SIG-M5 treated with dmso at 0.1 percent for 504 hours (cell line): ENCODE measurements around the gene CTNNA3.

Experiments
- DNase-seq: peaks from one replicate; lab custom pipeline; 2025; ENCODE audit not compliant: unreplicated experiment; lab: John Stamatoyannopoulos, UW

CTNNA3 gene

DNA sequence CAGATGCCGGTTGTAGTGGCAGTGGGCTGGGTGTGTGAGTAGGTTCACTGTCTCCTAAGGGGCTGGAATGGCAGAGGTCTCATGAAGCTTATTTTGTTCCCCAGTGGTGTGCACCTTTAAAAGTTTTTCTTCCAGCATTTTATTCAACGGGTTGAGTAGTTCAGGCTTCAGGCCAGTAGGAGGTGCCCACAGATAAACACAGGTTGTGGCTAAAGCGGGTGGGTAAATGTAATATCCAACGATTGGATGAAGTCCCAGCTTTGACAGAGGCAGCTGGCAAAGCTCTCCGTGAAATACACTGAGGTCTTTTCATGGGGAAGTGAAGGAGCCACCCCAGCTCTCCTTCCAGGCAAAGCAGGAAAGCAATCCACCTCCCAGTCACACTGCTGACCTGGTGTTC is 1109.9 kb downstream of the CTNNA3 start:
- no peak for DNase-seq

DNA sequence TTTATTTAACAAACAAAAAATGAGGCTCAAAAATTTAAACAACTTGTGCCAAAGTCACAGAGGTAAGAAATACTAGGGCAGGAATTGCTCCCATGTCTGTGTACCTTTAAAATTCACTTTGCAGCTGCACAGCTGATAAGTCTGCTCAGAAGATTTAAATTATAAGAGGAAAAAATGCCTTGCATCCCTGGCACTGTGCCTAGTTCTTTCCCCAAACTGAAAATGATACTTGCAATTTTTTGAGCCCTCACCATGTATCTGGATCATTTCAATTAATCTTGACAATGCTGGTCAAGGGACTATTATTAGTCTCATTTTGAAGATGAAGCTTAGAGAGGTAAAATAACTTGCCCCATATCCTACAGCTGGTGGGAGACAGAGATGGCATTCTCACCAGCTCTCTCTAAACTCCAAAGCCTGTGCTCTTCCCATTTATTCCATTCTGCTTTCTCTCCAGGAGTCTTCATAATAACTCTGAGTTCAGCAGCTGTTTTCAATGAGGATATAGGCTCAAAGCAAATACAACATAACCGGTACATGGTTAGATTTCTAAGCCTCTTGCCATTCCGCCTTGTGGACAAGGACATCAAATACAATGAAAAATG is 1120.6 kb downstream of the CTNNA3 start:
- no peak for DNase-seq

DNA sequence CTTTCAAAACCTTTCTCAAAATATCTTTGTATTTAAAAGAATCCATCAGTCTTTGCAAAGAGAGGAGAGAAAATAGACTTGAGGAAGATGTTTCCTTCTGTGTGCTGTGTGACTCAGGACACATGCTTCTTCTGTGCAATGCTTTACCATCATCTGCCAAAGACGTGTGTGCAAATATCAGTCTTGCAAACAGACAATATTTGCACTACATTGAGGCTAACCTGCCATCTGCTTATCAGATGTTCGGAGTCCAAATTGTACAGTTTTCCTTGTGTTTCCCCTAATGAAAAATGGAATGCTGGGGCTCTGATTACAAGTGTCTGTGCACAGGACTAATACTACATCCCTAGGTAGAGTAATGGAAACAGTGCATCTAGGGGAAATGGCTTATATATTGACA is 1123.3 kb downstream of the CTNNA3 start:
- DNase-seq, result no peak

DNA sequence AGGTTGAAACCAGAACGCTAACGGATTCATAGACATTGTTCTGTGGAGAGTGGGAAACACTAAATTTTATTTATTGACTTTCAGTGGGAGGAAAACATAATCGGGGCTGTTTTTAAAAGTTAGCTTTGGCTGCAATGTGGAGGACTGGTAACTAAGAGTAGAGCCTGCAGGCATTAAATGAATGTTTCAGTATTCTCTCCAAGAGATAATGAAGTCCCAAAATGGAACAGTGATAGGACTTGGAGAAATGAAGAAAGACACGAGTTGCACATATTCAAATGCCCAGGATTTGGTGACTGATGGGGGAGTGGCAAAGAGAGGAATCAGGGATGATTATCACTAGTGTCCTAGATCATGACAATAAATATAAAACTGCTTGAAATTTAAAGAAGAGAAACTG is 1130.0 kb downstream of the CTNNA3 start:
- no peak for DNase-seq

DNA sequence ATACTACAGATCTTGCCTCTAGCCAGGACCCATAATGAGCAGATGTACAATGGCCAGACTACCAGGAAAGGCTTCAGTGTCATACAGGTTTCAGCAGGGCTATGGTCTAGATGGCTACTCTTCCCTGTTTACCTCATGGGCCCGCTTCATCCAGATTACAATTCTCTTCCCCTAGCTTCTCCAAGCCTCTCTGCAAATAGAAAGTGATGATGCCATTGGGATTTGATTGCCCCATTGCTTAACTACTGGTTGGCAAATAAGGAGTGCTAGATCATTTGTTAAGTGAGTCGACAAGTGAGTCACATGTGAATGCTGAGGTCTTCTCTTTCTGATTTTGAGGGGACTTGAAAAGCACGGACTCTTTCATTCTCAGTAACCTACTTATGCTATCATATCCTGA is 1131.7 kb downstream of the CTNNA3 start:
- DNase-seq, result no peak

DNA sequence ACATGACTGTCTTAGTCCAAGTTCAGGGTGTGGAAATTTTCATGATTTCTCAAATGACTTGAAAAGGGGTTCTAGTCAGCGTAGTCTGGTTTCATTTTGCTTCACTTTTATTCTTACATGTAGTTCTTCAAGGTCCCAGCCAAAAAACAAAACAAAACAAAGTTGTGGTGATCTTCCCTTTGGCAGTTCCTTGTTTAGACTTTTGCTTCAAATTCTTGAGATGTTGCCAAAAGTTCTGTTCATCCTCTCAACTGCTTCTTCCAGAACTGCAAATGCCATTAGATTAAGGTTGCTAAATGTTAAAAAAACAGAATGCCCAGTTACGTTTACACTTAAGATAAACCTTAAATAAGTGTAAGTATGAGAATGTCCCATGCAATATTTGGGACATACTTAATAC is 1140.9 kb downstream of the CTNNA3 start:
- no peak for DNase-seq

DNA sequence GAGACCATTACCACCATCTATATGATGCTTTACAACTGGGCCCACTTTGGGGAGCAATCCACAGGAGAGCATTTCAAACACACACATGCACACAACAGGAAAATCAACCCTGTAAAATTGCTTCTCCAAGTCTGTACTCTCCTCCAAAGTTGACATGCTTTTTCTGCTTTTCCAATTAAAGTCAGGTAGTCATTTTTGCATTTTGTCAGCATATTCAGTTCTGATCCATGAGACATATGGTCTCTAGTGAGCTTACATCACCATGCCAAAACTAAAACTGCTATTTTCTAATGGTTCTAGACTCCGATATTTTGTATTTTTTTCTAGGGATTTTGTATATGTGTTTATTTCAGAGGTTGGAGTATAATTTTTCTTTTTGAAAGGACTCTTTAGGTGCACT is 1143.7 kb downstream of the CTNNA3 start:
- DNase-seq, result no peak

DNA sequence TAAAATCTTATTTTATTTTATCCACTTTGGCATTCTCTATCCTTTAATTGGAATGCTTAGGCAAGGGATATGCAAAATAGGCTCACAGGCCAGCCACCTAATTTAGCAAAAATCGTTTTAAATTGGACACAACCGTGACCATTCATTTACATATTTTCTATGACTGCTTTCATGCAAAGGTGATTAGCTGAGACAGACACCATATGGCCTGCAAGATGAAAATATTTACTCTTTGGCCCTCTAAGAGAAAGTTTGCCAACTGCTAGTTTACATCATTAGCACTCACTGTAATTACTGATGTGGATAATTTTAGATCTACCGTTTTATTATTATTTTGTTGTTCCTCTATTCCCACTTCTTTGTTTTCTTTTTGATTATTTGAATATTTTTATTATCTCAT is 1145.6 kb downstream of the CTNNA3 start:
- DNase-seq, result no peak

DNA sequence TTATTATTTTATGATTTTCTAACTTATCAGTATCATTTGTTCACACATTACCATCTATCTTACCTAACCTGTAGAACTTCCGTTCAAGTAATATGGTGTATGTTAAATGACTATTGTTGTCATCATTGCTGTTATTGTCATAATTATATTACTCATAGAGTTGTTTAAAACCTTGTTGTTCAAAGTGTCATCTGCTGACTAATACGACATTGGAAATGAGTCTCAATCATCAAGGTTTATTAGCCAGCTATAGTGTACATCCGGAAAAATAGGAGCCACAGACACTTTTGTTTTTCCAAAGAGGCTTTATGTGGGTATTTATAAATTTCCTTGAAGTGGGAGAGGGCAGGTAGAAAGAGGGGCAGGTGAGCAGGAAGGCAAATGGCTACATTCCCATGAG is 1157.1 kb downstream of the CTNNA3 start:
- no peak for DNase-seq

DNA sequence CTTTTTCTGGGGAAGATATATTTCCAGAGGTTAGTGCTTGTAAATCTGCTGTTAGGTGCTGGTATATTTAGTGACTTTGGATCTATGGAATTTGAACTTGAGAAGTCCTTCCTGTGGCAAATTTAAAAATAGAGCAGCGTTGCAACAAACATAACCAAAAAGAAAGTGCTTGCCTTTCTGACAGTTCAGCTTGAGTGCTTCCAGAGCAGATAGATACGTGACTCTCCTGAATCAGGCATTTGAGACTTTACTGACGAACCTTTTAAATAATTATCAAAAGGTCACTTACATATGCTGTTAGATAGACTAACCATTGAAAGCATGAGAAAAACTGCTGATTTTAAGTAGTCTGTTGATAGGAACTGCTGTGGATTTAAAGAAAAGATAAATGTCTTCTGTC is 1157.6 kb downstream of the CTNNA3 start:
- no peak for DNase-seq

DNA sequence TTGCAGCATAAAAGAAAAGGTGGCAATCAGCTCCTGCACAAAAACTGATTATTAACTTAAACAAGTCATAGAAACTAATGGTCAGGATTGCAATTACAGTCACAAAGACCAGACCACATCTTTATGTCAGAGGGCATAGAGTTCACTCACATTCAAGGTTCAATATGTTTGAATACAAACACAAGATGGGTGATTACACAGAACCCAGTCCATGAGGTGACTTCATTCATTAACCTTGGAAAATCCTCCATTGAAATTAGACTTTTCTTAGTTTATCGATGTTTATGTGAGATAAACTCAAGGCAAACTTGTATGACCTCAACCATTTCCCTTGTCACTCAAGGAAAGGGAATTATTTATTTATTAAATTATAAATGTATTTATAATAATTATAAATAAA is 1158.8 kb downstream of the CTNNA3 start:
- no peak for DNase-seq

DNA sequence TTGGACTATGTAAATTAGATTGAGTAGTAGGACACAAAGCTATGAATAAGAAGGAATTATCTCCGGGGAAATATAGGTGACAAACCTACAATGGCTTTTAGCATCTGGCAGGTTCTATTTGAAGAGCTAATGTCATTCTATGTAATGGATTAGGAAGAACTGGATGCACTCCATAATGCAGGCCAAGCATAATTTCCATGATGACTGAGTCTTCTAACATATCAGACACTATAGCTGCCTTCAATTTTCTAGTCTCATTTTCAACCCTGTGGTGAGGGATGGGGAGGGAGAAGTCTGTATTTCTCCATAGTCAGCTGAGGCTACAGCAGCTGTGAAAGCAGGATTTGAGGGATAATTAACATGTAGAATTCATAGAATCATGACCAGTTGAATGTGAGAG is 1160.6 kb downstream of the CTNNA3 start:
- no peak for DNase-seq

DNA sequence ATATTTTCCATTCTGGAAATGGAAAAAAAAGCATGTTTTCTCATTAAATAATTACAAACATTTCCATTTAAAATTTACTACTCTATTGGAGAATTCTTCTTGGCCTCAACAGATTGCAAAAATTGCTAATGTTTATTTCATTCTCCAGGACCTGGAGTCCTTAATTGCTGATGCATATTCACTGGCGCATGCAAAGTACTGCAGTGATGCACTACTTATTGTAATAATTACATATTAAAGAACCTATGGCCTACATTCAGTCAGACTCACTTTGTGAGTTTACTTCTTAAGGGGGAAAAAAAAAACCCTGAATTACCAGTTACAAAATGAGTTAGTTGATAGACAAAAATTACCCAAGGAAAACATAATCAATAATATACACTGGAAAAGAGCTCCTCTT is 1161.1 kb downstream of the CTNNA3 start:
- DNase-seq, result no peak

DNA sequence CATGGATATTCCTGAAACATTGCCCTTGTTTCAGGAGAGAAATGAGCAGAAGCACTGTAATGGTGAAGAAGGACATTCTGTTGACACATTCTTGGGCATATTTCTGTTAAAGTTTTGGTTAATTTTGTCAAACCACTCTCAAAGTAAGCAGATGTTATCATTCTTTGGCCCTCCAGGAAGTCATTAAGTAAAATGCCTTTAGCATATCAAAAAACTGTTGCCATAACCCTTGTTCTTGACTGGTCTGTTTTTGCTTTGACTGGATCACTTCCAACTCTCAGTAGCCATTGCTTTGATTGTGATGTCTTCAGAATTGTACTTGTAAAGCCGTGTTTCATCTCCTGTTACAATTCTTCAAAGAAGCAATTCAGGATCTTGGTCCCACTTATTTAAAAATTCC is 1174.5 kb downstream of the CTNNA3 start:
- no peak for DNase-seq

DNA sequence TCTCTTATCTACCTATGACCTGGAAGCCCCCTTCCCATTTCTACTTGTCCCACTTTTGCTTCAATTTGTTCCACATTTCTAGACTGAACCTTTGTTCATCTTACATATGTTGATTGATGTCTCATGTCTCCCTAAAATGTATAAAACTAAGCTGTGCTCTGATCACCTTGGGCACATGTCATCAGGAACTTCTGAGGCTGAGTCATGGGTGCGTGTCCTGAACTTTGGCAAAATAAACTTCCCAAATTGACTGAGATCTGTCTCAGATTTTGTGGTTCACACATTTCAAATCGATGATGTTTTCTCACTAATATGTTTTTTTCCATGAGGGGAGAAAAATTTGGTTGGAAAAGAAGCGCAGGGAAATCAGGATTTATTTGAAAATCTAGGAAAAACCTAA is 1176.4 kb downstream of the CTNNA3 start:
- no peak for DNase-seq

DNA sequence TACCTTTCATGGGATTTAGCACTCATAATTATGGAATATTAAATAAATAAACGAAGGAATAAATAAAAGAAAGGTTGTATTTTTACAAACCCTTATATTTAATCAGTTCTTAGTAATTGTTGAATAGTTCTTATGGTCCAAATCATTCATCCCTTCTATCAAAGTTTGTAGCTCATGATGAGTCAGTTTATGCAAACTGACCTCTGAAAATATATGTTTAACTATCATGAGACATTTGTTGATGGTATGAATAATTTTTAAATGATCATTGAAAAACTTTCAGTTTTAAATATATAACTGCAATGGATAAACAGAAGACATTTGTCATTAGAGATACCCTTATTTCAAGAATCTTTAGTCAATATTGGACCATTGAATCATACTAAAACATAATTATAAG is 1181.3 kb downstream of the CTNNA3 start:
- DNase-seq, result no peak

DNA sequence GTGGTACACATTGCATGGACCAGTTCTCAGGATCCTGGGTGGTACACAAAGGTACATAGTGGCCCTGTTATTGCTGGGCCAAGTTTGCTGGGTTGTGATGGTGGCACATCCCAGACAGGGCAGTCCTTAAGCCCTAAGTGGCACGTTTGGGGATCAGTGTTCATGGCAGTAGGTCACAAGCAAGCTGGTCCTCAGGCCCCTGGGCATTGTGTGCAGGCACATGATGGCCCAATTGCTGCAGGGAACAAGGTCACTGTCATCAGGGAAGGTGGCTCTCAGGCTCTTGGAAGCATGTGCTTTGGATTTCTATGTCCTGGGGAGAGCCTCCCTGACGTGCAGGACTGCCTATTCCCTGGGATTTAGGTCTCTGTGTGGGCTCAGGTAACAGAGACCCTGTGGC is 1182.5 kb downstream of the CTNNA3 start:
- DNase-seq, result no peak

DNA sequence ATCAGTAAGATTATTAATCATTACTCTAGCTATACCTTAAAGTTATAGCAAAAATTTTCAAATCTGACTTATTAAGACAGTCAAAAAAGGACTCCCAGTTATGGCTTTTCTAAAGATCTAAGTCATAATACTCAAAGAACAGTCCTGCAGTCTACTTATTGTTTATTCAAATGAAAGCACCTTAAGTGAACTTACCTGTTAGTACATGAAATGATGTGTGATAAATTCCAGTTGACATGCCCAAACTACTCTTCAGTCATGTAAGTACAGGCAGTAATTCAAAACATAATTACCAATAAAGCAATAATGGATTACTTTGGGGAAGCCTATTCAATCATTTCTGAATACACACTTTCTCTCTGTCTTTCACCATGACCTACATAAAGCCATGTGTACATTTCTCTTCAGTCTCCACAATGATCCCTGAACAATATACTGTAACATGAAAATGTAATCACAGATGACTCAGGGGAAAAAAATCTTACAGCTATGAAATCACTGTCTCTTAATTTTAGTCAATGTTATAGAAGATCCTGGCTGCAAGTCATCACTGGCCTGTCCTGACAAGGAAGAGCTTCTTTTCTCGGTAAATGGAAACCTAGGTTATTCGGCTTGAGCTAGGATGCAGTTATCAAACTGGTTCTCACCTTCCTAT is 1190.9 kb downstream of the CTNNA3 start:
- no peak for DNase-seq

DNA sequence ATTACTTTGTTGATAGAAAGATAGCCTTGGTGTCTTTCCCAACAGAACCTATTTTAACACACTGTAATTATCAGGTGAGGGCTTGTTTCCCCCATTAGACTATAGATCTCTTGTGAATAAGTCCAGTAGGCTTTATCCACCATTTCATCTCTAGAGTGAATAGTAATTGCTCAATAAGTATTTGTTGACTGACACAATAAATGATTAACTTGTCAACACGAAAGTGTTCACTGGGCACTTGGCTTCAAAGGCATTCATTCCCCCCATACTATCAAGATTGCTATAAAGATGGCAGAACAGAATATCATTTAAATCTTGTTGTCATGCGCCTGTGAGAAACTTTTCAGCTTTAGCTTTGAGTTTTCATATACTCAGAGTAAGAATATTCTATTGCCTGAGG is 1194.6 kb downstream of the CTNNA3 start:
- no peak for DNase-seq

DNA sequence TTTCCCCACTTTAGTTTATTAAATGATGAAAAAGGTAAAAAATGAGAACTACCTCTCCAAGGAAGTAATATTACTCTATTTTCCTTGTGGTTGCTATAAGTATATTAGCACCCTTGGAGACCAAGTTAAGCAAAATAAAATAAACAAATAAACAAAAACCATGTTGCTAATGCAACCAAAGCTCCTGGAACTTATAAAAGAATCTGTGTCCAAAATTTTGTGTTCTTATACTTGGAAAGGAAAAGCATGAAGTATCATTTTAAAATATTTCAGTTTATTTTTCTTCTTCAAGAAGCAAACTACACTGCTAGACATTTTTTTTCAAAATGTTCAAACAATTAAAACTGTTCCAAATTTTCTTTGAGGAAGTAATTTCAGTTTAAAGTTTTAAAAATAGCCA is 1212.0 kb downstream of the CTNNA3 start:
- DNase-seq, result no peak

DNA sequence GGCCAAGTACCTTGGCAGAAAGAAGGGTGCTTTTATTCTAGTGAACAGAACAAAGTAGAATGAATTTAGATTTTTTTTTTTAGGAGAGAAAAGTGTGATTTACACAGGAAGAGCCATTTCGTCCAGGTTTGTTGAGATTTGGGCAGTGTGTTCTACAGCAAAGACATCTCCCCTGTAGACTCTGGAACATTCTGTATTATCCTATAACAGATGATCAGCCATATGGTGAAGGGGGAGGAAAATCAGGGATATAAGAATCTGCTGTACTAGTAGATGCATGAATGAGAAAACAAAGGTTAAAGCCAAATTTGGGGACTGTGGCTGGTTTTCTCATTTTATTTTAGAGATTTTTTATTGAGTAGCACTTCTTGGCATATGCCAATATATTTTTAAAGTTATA is 1223.8 kb downstream of the CTNNA3 start:
- no peak for DNase-seq

DNA sequence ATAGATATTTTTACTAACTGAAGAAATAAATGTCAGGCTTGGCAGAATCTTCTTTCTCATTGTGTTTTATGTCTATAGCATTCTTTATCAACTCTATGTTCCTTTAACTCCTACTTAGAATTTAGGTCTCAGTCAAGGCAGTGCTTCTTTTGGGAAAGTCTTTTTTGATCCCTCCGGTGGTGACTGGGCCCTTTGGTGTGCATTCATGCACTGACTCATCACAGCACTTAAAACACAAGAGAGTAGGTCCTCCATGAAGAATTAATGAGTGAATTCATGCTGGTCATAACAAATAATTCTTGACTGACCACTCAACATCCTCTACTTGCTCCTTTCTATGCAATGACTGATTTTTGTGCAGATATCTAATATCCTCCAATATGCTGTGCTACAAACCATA is 1229.0 kb downstream of the CTNNA3 start:
- DNase-seq, result no peak

DNA sequence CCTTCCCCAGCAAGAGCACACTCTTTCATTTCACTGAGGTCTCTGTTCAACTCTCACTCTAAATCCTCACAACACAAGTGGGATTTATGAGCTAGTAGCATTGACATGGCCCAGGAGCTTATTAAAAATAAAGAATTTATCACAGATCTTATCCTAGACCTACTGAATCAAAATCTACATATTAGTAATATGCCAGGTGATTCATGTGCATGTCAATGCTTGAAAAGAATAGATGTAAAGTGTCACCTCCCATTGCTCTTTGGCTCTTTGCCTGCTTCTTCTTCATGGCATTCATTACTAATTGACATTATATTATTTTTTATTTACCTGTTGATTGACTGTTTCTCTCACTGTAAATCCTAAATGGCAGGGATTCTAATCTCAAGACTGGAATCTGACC is 1229.4 kb downstream of the CTNNA3 start:
- no peak for DNase-seq
